HepG2 (cell line): Measurements from ENCODE around the gene FFAR1. TPM values are rescaled to one million over a fixed set of nuclear protein-coding genes. Genes with fewer than 3 reads are reported as not detected.

ENCODE experiments used
- ATF7-NPFF ChIP-seq: sonication (generic); formaldehyde crosslinking; IDR thresholded peaks from 2 replicates; pipeline ENCODE4 v1.8.1; 2023; ENCODE audit warnings: mild to moderate bottlenecking, low read depth, missing genetic modification reagents, moderate library complexity
- CEBPB ChIP-seq: IDR thresholded peaks from 2 replicates; pipeline ENCODE4 v1.6.1; 2011; ENCODE audit warnings: low read depth, low read length, improper control_type of control experiment, borderline replicate concordance
- FOXJ3 ChIP-seq: sonication (generic); formaldehyde crosslinking; IDR thresholded peaks from 2 replicates; pipeline ENCODE4 v1.4.0; 2020; ENCODE audit warnings: missing genetic modification reagents, mild to moderate bottlenecking, borderline replicate concordance
- LCORL ChIP-seq, 2 experiments: fragments of 450-650 bp in 1 of 2; sonication (generic) in 1 of 2; formaldehyde crosslinking in 1 of 2; IDR thresholded peaks; 2 replicates each; pipeline versions ENCODE4 v1.5.0 to v1.6.1; 2017 to 2020; ENCODE audit warnings: antibody characterized with exemption in 1 of 2, missing genetic modification reagents in 1 of 2
- MAFK ChIP-seq, 2 experiments: IDR thresholded peaks in 1 of 2; conservative IDR thresholded peaks in 1 of 2; 2 replicates each; pipeline ENCODE4 v1.6.1; 2011; ENCODE audit warnings: improper control_type of control experiment in 2 of 2, low read length in 2 of 2
- MED1 ChIP-seq: sonication (generic); formaldehyde crosslinking; IDR thresholded peaks from 2 replicates; pipeline ENCODE4 v1.4.0; 2020; ENCODE audit warnings: missing genetic modification reagents
- PHF21A ChIP-seq: sonication (generic); formaldehyde crosslinking; IDR thresholded peaks from 2 replicates; pipeline ENCODE4 v1.5.0; 2020; ENCODE audit warnings: mild to moderate bottlenecking, missing genetic modification reagents
- PLRG1 ChIP-seq: fragments of 450-650 bp; conservative IDR thresholded peaks from 2 replicates; pipeline ENCODE4 v1.6.1; 2016
- SP5 ChIP-seq: IDR thresholded peaks from 2 replicates; pipeline ENCODE4 v1.6.1; 2016; ENCODE audit warnings: low read depth, borderline replicate concordance
- SPEN ChIP-seq: sonication (generic); formaldehyde crosslinking; IDR thresholded peaks from 2 replicates; pipeline ENCODE4 v1.5.1; 2020; ENCODE audit warnings: low read depth, mild to moderate bottlenecking, missing genetic modification reagents
- TAF15 ChIP-seq: fragments of 200-400 bp; formaldehyde crosslinking; IDR thresholded peaks from one replicate; pipeline ENCODE4 v1.6.1; 2018; ENCODE audit warnings: mild to moderate bottlenecking, low read depth, low read length; ENCODE audit not compliant: poor library complexity, severe bottlenecking
- TCF7 ChIP-seq: sonication (generic); IDR thresholded peaks from 2 replicates; pipeline ENCODE4 v1.6.1; 2016; ENCODE audit warnings: antibody characterized with exemption, low read depth
- ZBTB38 ChIP-seq: sonication (generic); formaldehyde crosslinking; IDR thresholded peaks from 2 replicates; pipeline ENCODE4 v1.5.1; 2020; ENCODE audit warnings: mild to moderate bottlenecking, missing genetic modification reagents
- ZNF205 ChIP-seq: IDR thresholded peaks from 2 replicates; pipeline ENCODE4 v1.6.1; 2018; ENCODE audit warnings: missing biosample characterization, missing genetic modification reagents
- ZNF614 ChIP-seq: IDR thresholded peaks from 2 replicates; pipeline ENCODE4 v1.6.1; 2018; ENCODE audit warnings: missing biosample characterization, missing genetic modification reagents, inconsistent platforms, borderline replicate concordance
- ZNF781 ChIP-seq: sonication (generic); formaldehyde crosslinking; IDR thresholded peaks from 2 replicates; pipeline ENCODE4 v1.5.1; 2020; ENCODE audit warnings: borderline replicate concordance, mild to moderate bottlenecking, missing genetic modification reagents; ENCODE audit errors: not compliant biosample characterization
- polyA plus RNA-seq, 8 experiments: library from polyadenylated mRNA; depleted of rRNA in 3 of 8; stranded (reverse) in 7 of 8; unstranded in 1 of 8; fragments of >200 nt; fragmentation: Illumina TruSeq in 4 of 8; extraction: Trizol in 4 of 8; gene quantifications; 2 replicates each; pipeline versions ENCODE4 v1.2.1 to v1.2.3, GENCODE V29; 2011 to 2016; ENCODE audit warnings: low read depth in 4 of 8, missing spikeins in 1 of 8, mixed read lengths in 1 of 8; ENCODE audit not compliant: insufficient read depth in 1 of 8
- total RNA-seq, 5 experiments: library from RNA; depleted of rRNA; stranded (reverse); fragments of >200 nt; fragmentation: Illumina TruSeq; extraction: Trizol; gene quantifications; 2 replicates each; pipeline ENCODE4 v1.2.3, GENCODE V29; 2016; ENCODE audit warnings: low read depth in 1 of 5
- TF ChIP-seq, protein P1 (sequence below): sonication (generic); formaldehyde crosslinking; IDR thresholded peaks from 2 replicates; pipeline ENCODE4 v1.5.0; 2020; ENCODE audit warnings: mild to moderate bottlenecking, missing genetic modification reagents
- TF ChIP-seq, protein P2 (sequence below): sonication (generic); formaldehyde crosslinking; IDR thresholded peaks from 2 replicates; pipeline ENCODE4 v1.4.0; 2020; ENCODE audit warnings: missing genetic modification reagents, mild to moderate bottlenecking, borderline replicate concordance
- TF ChIP-seq, protein P3 (sequence below): sonication (generic); formaldehyde crosslinking; IDR thresholded peaks from 2 replicates; pipeline ENCODE4 v1.8.0; 2022; ENCODE audit warnings: mild to moderate bottlenecking, missing genetic modification reagents, moderate library complexity
- TF ChIP-seq, protein P4 (sequence below): sonication (generic); formaldehyde crosslinking; IDR thresholded peaks from 2 replicates; pipeline ENCODE4 v1.4.0; 2020; ENCODE audit warnings: missing genetic modification reagents

The FFAR1 gene
- total and polyA plus RNA-seq, 2 of the 13 experiments (the other 11 are each of a cell fraction or from before 2014, with no cell fraction given): not detected

DNA sequence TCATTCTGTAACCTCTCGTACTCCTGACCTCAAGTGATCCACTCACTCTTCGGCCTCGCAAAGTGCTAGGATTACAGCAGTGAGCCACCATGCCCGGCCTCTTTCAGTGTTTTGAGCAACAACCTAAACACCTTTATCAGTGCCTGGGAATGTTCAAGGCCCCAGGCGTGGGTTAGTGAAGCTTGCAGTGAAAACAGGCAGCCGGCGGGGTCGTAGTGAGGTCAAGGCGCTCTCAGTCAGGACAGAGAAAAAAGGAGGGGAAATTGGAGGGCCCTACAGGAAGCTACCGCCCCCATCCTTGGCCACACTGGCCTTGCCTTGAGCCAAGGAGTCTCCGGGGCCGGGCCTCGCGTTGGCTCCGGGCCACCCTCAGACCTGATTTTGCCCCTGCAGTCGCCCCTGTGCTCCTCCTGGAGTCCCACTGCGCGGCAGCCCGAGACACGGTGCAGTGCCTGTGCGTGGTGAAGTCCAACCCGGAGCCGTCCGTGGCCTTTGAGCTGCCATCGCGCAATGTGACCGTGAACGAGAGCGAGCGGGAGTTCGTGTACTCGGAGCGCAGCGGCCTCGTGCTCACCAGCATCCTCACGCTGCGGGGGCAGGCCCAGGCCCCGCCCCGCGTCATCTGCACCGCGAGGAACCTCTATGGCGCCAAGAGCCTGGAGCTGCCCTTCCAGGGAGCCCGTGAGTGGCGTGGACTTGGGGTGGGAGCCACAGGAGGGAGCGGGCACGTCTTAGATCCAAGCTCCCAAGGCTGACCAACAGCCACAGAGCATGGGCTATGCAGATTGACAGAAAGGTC, 38.0 kb upstream of the FFAR1 start (continued):
- TF ChIP-seq, protein P1, sequence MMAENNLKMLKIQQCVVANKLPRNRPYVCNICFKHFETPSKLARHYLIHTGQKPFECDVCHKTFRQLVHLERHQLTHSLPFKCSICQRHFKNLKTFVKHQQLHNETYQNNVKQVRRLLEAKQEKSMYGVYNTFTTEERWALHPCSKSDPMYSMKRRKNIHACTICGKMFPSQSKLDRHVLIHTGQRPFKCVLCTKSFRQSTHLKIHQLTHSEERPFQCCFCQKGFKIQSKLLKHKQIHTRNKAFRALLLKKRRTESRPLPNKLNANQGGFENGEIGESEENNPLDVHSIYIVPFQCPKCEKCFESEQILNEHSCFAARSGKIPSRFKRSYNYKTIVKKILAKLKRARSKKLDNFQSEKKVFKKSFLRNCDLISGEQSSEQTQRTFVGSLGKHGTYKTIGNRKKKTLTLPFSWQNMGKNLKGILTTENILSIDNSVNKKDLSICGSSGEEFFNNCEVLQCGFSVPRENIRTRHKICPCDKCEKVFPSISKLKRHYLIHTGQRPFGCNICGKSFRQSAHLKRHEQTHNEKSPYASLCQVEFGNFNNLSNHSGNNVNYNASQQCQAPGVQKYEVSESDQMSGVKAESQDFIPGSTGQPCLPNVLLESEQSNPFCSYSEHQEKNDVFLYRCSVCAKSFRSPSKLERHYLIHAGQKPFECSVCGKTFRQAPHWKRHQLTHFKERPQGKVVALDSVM (CRISPR knock-in tag): no peak
- TF ChIP-seq LCORL (IDR thresholded peaks at IDR 0.05) (no peak), LCORL (CRISPR knock-in tag; IDR thresholded peaks at IDR 0.05) (peak; percentile 77), SP5 (CRISPR knock-in tag) (0 out of 2 replicates have a peak, but pooled peaks have one; percentile 19), PHF21A (CRISPR knock-in tag) (peak; percentile 47; the same call in 1 of the 2 replicates), FOXJ3 (peak; percentile 63; the same call in 1 of the 2 replicates), MED1 (CRISPR knock-in tag) (peak; percentile 76), ZBTB38 (peak; percentile 82), PLRG1 (no peak), SPEN (CRISPR knock-in tag) (no peak), MAFK (conservative IDR thresholded peaks at IDR 0.05 in 1 of 2, IDR thresholded peaks at IDR 0.05 in 1 of 2; ENCODE audit: low read length in 2 of 2) (no peak), TAF15 (no peak), ZNF781 (CRISPR knock-in tag) (no peak), ATF7-NPFF (CRISPR knock-in tag) (0 out of 2 replicates have a peak, but pooled peaks have one; percentile 20), ZNF614 (CRISPR knock-in tag) (peak; percentile 81; the same call in 1 of the 2 replicates), CEBPB (peak; percentile 12; the same call in 1 of the 2 replicates), TCF7 (no peak), ZNF205 (CRISPR knock-in tag) (peak; percentile 46; the same call in 1 of the 2 replicates)
- TF ChIP-seq, protein P2, sequence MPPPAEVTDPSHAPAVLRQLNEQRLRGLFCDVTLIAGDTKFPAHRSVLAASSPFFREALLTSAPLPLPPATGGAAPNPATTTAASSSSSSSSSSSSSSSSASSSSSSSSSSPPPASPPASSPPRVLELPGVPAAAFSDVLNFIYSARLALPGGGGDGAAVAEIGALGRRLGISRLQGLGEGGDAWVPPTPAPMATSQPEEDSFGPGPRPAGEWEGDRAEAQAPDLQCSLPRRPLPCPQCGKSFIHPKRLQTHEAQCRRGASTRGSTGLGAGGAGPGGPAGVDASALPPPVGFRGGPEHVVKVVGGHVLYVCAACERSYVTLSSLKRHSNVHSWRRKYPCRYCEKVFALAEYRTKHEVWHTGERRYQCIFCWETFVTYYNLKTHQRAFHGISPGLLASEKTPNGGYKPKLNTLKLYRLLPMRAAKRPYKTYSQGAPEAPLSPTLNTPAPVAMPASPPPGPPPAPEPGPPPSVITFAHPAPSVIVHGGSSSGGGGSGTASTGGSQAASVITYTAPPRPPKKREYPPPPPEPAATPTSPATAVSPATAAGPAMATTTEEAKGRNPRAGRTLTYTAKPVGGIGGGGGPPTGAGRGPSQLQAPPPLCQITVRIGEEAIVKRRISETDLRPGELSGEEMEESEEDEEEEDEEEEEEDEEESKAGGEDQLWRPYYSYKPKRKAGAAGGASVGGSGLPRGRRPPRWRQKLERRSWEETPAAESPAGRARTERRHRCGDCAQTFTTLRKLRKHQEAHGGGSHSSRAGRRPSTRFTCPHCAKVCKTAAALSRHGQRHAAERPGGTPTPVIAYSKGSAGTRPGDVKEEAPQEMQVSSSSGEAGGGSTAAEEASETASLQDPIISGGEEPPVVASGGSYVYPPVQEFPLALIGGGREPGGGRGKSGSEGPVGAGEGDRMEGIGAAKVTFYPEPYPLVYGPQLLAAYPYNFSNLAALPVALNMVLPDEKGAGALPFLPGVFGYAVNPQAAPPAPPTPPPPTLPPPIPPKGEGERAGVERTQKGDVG: 0 out of 2 replicates have a peak, but pooled peaks have one; percentile 86
- TF ChIP-seq, protein P3, sequence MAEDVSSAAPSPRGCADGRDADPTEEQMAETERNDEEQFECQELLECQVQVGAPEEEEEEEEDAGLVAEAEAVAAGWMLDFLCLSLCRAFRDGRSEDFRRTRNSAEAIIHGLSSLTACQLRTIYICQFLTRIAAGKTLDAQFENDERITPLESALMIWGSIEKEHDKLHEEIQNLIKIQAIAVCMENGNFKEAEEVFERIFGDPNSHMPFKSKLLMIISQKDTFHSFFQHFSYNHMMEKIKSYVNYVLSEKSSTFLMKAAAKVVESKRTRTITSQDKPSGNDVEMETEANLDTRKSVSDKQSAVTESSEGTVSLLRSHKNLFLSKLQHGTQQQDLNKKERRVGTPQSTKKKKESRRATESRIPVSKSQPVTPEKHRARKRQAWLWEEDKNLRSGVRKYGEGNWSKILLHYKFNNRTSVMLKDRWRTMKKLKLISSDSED (CRISPR knock-in tag): no peak
- TF ChIP-seq, protein P4, sequence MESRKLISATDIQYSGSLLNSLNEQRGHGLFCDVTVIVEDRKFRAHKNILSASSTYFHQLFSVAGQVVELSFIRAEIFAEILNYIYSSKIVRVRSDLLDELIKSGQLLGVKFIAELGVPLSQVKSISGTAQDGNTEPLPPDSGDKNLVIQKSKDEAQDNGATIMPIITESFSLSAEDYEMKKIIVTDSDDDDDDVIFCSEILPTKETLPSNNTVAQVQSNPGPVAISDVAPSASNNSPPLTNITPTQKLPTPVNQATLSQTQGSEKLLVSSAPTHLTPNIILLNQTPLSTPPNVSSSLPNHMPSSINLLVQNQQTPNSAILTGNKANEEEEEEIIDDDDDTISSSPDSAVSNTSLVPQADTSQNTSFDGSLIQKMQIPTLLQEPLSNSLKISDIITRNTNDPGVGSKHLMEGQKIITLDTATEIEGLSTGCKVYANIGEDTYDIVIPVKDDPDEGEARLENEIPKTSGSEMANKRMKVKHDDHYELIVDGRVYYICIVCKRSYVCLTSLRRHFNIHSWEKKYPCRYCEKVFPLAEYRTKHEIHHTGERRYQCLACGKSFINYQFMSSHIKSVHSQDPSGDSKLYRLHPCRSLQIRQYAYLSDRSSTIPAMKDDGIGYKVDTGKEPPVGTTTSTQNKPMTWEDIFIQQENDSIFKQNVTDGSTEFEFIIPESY (CRISPR knock-in tag): peak; percentile 95
